Activated CD4-positive, CD25-positive, alpha-beta regulatory T cell (primary cell): ENCODE data around the gene CARHSP1.
"Not testable (repeated sequence)": the region's sequence is repeated elsewhere in the genome, so short reads cannot be mapped to it uniquely, and the experiment has no call there.

Source experiments
- DNase-seq, 4 experiments: peaks; one replicate each; lab custom pipeline; 2025; lab: John Stamatoyannopoulos, UW

CARHSP1 gene

GRCh38 chr16:8893426-8893825, 24.6 kb upstream of the CARHSP1 start:
- DNase-seq, result no peak

GRCh38 chr16:8892101-8892575, 23.3 kb upstream of the CARHSP1 start:
- DNase-seq, result no peak

- no peak for DNase-seq
These were observed 21.7 kb upstream of the CARHSP1 start for GRCh38 chr16:8890549-8890921.

GRCh38 chr16:8889893-8890548, 21.2 kb upstream of the CARHSP1 start:
- no peak for DNase-seq

GRCh38 chr16:8888951-8889892, 20.4 kb upstream of the CARHSP1 start:
- no peak for DNase-seq

- no peak for DNase-seq
These were observed 19.2 kb upstream of the CARHSP1 start for GRCh38 chr16:8887952-8888560.

GRCh38 chr16:8887431-8887765, 18.6 kb upstream of the CARHSP1 start:
- DNase-seq, result no peak

GRCh38 chr16:8886593-8887430, 18.0 kb upstream of the CARHSP1 start:
- no peak for DNase-seq

- no peak for DNase-seq
These were observed 17.1 kb upstream of the CARHSP1 start for GRCh38 chr16:8885674-8886592.

GRCh38 chr16:8882725-8883377, 14.0 kb upstream of the CARHSP1 start:
- DNase-seq, result no peak

- DNase-seq, result no peak
These were observed 13.3 kb upstream of the CARHSP1 start, which contains the start of gene LITAFD for GRCh38 chr16:8882041-8882617. LITAFD (plus strand) TSS chr16:8882351; CDS start chr16:8884356, 2,005 bp downstream.

GRCh38 chr16:8880839-8881510, 12.2 kb upstream of the CARHSP1 start:
- no peak for DNase-seq

GRCh38 chr16:8878523-8878911, 9.7 kb upstream of the CARHSP1 start:
- no peak for DNase-seq

- DNase-seq, result no peak
These were observed 9.2 kb upstream of the CARHSP1 start for GRCh38 chr16:8877894-8878522.

- DNase-seq, result not testable (repeated sequence)
These were observed 6.5 kb upstream of the CARHSP1 start for GRCh38 chr16:8875317-8875716.

- no peak for DNase-seq
These were observed 5.6 kb upstream of the CARHSP1 start for GRCh38 chr16:8874388-8874787.

GRCh38 chr16:8873866-8874195, 5.0 kb upstream of the CARHSP1 start:
- not testable (repeated sequence) for DNase-seq

- no peak for DNase-seq
These were observed 4.4 kb upstream of the CARHSP1 start for GRCh38 chr16:8872967-8873865.
